ENCODE data around the gene GNA15. TPM values are rescaled to one million over a fixed set of nuclear protein-coding genes. Genes with fewer than 3 reads are reported as not detected.

The GNA15 gene
- under 0.01 and 0.46 TPM in 2 replicates for total RNA-seq

DNA sequence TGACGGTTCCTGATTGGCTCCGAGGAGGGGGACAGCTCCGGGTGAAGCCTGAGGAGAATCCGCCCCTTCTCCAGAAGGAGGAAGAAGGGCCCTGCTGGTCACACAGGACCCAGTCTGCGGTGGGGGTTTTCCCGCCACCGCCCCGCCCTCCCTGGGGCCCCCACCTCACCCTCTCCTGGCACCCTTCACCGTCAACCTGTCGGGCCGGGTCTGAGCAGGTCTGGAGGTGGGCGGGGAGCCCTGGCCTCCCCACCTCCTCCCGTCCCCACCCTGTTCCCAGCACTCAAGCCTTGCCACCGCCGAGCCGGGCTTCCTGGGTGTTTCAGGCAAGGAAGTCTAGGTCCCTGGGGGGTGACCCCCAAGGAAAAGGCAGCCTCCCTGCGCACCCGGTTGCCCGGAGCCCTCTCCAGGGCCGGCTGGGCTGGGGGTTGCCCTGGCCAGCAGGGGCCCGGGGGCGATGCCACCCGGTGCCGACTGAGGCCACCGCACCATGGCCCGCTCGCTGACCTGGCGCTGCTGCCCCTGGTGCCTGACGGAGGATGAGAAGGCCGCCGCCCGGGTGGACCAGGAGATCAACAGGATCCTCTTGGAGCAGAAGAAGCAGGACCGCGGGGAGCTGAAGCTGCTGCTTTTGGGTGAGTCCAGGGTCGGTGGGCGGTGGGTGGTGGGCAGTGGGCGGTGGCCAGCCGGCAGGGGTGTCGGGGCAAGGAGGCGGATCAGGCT lies at the start of gene GNA15:
GNA15 (plus strand) TSS at position 73 of the 723 bp plus-strand sequence; CDS start at position 491, 418 bp downstream.

DNA sequence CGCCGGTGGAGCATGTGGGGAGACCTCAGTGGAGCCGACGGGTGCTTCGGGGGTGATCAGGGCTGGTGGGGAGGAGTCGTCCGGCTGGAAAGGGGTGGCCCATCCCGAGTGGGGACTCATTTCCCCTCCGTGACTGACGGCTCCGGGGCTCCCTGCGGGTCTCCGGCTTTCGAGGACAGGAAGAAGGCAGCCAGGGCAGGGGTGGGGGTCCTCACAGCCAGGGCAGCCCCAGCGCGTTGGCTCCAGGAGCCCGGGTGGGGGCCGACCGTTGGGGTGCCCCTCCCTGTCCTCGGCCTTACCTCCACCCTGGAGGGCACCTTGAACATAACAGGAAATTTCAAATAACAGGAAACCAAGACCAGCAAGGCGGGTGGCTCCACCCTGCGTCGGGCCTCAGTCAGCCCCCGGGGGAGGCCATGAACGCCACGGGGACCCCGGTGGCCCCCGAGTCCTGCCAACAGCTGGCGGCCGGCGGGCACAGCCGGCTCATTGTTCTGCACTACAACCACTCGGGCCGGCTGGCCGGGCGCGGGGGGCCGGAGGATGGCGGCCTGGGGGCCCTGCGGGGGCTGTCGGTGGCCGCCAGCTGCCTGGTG lies 42.6 kb downstream of the GNA15 start, which contains the start of gene S1PR4:
S1PR4 (plus strand) TSS at position 393 of the 596 bp plus-strand sequence; CDS start at position 417, 24 bp downstream.

GRCh38 chr19:3185461-3186159 lies 49.8 kb downstream of the GNA15 start, which contains the start of gene NCLN:
Gene NCLN (plus strand): TSS chr19:3185930. CDS start chr19:3186031, 101 bp downstream.

Other genes with a start within 250 kb of the GNA15 start
- 3.0 and 3.7 TPM in 2 replicates for gene ZNF57, start 235.1 kb upstream of the GNA15 start, total RNA-seq
- gene ZNF77, start 191.1 kb upstream of the GNA15 start, total RNA-seq = 4.2 and 5.0 TPM in 2 replicates
- 0.55 and 0.89 TPM in 2 replicates for gene TLE6, start 158.5 kb upstream of the GNA15 start, total RNA-seq
- 0.88 and 0.89 TPM in 2 replicates for gene TLE2, start 106.8 kb upstream of the GNA15 start, total RNA-seq
- gene TLE5, start 73.5 kb upstream of the GNA15 start, total RNA-seq = 84.3 and 153 TPM in 2 replicates
- gene GNA11, start 41.7 kb upstream of the GNA15 start, total RNA-seq = 55.5 and 57.3 TPM in 2 replicates
- under 0.01 TPM in 1 of 2 replicates, not detected in the other for gene S1PR4, start 42.7 kb downstream of the GNA15 start, total RNA-seq
- gene NCLN, start 49.9 kb downstream of the GNA15 start, total RNA-seq = 65.6 and 85.4 TPM in 2 replicates
- gene CELF5, start 88.6 kb downstream of the GNA15 start, total RNA-seq = not detected in 2 replicates
- gene NFIC, start 230.6 kb downstream of the GNA15 start, total RNA-seq = 38.3 and 102 TPM in 2 replicates